MM.1S (cell line): ENCODE measurements around the gene ITGA3.

Experiments used
- DNase-seq: peaks from one replicate; pipeline ENCODE4 v3.0.0-alpha.2; 2015
- H2AFZ ChIP-seq: fragments of 300-600 bp; sonication (generic); 2 replicates; pipeline ENCODE4 v1.6.0; 2016; ENCODE audit warnings: antibody characterized with exemption, low read length
- H3F3A ChIP-seq: fragments of 300-600 bp; sonication (generic); 2 replicates; pipeline ENCODE4 v1.6.1; 2016; ENCODE audit warnings: mild to moderate bottlenecking, antibody characterized with exemption, low read length, moderate library complexity, mixed read lengths; ENCODE audit not compliant: insufficient read depth
- H3K27ac ChIP-seq: fragments of 300-600 bp; sonication (generic); 2 replicates; pipeline ENCODE4 v1.5.1; 2016; ENCODE audit warnings: mild to moderate bottlenecking, low read length
- H3K27me3 ChIP-seq: fragments of 300-600 bp; sonication (generic); replicated peaks from 2 replicates; pipeline ENCODE4 v1.6.0; 2016; ENCODE audit warnings: low read length; ENCODE audit not compliant: insufficient read depth
- H3K36me3 ChIP-seq: fragments of 300-600 bp; sonication (generic); replicated peaks from 2 replicates; pipeline ENCODE4 v1.6.1; 2016; ENCODE audit warnings: mild to moderate bottlenecking, low read length, mixed read lengths; ENCODE audit not compliant: insufficient read depth
- H3K4me1 ChIP-seq: fragments of 300-600 bp; sonication (generic); 2 replicates; pipeline ENCODE4 v1.6.1; 2016; ENCODE audit warnings: low read length, mixed read lengths
- H3K4me2 ChIP-seq: fragments of 300-600 bp; sonication (generic); 2 replicates; pipeline ENCODE4 v1.6.0; 2016; ENCODE audit warnings: low read depth, low read length
- H3K4me3 ChIP-seq: fragments of 300-600 bp; sonication (generic); 2 replicates; pipeline ENCODE4 v1.5.1; 2016; ENCODE audit warnings: low read length, mixed read lengths
- H3K79me2 ChIP-seq: fragments of 300-600 bp; sonication (generic); 2 replicates; pipeline ENCODE4 v1.6.1; 2016; ENCODE audit warnings: mixed run types, low read length, mixed read lengths
- H3K9ac ChIP-seq: fragments of 300-600 bp; sonication (generic); 2 replicates; pipeline ENCODE4 v1.6.1; 2016; ENCODE audit warnings: low read length, mixed read lengths
- H3K9me2 ChIP-seq: fragments of 300-600 bp; sonication (generic); replicated peaks from 2 replicates; pipeline ENCODE4 v1.6.1; 2016; ENCODE audit warnings: mild to moderate bottlenecking, low read length, mixed read lengths; ENCODE audit not compliant: insufficient read depth
- H3K9me3 ChIP-seq: fragments of 300-600 bp; sonication (generic); replicated peaks from 2 replicates; pipeline ENCODE4 v1.6.1; 2016; ENCODE audit warnings: mild to moderate bottlenecking, low read length, mixed read lengths; ENCODE audit not compliant: insufficient read depth
- H4K20me1 ChIP-seq: fragments of 300-600 bp; sonication (generic); 2 replicates; pipeline ENCODE4 v1.6.1; 2016; ENCODE audit warnings: mild to moderate bottlenecking, low read length, moderate library complexity, mixed read lengths; ENCODE audit not compliant: insufficient read depth
- EZH2 ChIP-seq: fragments of 300-600 bp; sonication (generic); optimal IDR thresholded peaks from 2 replicates; pipeline ENCODE3; 2017; ENCODE audit warnings: low read depth, mild to moderate bottlenecking, antibody characterized with exemption, low read length, mixed read lengths
- EZH2phosphoT487 ChIP-seq: fragments of 300-600 bp; sonication (generic); IDR thresholded peaks from 2 replicates; pipeline ENCODE4 v1.6.1; 2018; ENCODE audit warnings: antibody characterized with exemption, low read length
- TF ChIP-seq, protein P1 (sequence below): fragments of 300-600 bp; sonication (generic); IDR thresholded peaks from 2 replicates; pipeline ENCODE4 v1.5.1; 2016; ENCODE audit warnings: antibody characterized with exemption, low read length, mixed read lengths

The ITGA3 gene

DNA sequence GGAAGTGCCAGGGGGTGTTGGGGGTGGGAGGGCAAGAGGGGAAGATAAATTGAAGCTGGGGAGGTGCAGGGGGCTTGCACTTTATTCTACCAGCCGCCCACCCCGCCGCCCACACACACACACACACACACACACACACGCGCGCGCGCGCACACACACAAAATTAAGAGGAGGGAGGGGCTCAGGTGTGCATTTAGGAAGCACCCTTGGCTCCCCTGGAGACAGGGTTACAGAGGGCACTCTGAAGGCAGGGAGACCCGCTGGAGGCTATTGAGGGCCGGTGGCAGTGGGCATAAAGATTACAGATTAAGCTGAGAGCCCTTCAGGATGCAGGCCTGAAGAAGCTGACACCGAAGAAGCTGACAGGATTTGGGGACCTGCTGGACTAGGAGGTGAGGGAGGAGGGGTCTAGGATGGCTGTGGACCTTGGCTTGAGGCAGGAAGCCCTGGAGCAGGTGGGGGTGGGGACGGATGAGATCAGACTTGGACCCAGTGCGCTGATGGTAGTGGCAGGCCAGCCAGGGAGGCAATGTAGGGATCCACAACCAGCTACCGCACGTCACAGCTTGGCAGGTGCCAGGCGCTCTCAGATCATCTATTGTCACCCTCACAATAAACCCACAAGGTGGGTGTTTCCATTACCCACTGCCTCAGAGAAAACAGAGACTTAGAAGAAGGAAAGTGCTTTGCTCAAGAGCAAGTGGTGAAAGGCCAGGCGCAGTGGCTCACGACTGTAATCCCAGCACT, 74.8 kb downstream of the ITGA3 start:
- no peak overlapping the region for H3K9ac ChIP-seq
- H3K27me3 ChIP-seq, result peaks cover 12% of the 10 kb centered on the region
- no peaks in the 10 kb centered on the region for H3K79me2 ChIP-seq
- no peaks in the 10 kb centered on the region for H3K9me2 ChIP-seq
- TF ChIP-seq EZH2phosphoT487, result no peak
- TF ChIP-seq, protein P1, sequence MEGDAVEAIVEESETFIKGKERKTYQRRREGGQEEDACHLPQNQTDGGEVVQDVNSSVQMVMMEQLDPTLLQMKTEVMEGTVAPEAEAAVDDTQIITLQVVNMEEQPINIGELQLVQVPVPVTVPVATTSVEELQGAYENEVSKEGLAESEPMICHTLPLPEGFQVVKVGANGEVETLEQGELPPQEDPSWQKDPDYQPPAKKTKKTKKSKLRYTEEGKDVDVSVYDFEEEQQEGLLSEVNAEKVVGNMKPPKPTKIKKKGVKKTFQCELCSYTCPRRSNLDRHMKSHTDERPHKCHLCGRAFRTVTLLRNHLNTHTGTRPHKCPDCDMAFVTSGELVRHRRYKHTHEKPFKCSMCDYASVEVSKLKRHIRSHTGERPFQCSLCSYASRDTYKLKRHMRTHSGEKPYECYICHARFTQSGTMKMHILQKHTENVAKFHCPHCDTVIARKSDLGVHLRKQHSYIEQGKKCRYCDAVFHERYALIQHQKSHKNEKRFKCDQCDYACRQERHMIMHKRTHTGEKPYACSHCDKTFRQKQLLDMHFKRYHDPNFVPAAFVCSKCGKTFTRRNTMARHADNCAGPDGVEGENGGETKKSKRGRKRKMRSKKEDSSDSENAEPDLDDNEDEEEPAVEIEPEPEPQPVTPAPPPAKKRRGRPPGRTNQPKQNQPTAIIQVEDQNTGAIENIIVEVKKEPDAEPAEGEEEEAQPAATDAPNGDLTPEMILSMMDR, result no peak
- TF ChIP-seq EZH2, result no peak
- no peaks in the 10 kb centered on the region for H3K36me3 ChIP-seq
- H3F3A ChIP-seq, result peaks cover 11% of the 10 kb centered on the region; the same call in 1 of the 2 replicates
- peak overlapping the region; percentile 93; the same call in 1 of the 2 replicates for H3K4me2 ChIP-seq
- no peaks in the 10 kb centered on the region for H3K9me3 ChIP-seq
- H2AFZ ChIP-seq, result no peak overlapping the region
- peak overlapping the region; percentile 64; the same call in 1 of the 2 replicates for H3K4me3 ChIP-seq
- no peak for DNase-seq
- H3K27ac ChIP-seq, result no peak overlapping the region
- H4K20me1 ChIP-seq, result no peaks in the 10 kb centered on the region
- H3K4me1 ChIP-seq, result peaks cover 11% of the 10 kb centered on the region

DNA sequence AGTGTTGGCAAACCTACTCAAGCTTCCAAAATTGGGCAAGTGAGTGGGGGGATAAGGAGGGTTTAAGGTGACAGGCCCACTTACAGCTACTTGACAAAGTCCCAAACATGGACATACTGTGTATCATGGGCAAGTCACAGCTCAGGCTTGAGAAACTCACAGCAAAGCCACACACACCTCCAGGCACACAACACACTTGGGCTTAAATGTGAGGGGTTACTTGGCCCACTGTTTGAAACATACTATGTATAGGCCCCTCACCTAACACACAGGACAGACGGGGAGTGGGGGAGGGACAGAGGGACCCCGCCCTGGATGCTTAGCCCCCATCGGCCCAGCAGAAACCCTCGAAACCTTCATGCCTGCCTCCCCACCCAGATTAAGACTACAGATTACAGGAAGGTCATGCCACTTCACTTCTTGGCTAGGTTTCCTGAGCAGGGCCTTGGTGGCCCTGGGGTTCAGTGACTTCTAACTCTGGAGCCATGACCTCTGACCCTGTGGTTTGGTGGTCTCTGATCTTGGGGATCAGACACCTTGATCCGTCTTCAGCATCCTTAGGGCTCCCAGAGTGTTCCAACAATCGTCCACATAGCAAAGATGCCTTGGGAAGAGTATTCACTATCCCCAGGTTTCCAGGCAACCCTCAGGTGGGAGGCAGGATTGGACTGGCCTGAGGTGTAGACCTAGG, 76.3 kb downstream of the ITGA3 start:
- H3F3A ChIP-seq, result peaks cover 11% of the 10 kb centered on the region; the same call in 1 of the 2 replicates
- H2AFZ ChIP-seq, result no peak overlapping the region
- peaks cover 11% of the 10 kb centered on the region for H3K4me1 ChIP-seq
- H3K36me3 ChIP-seq, result no peaks in the 10 kb centered on the region
- no peak for DNase-seq
- no peaks in the 10 kb centered on the region for H3K79me2 ChIP-seq
- no peaks in the 10 kb centered on the region for H4K20me1 ChIP-seq
- no peaks in the 10 kb centered on the region for H3K9me3 ChIP-seq
- H3K9ac ChIP-seq, result no peak overlapping the region
- H3K27ac ChIP-seq, result no peak overlapping the region
- no peak overlapping the region for H3K4me2 ChIP-seq
- TF ChIP-seq, protein P1, result no peak
- TF ChIP-seq EZH2phosphoT487, result no peak
- no peak for TF ChIP-seq EZH2
- peaks cover 12% of the 10 kb centered on the region for H3K27me3 ChIP-seq
- no peaks in the 10 kb centered on the region for H3K9me2 ChIP-seq
- no peak overlapping the region for H3K4me3 ChIP-seq

DNA sequence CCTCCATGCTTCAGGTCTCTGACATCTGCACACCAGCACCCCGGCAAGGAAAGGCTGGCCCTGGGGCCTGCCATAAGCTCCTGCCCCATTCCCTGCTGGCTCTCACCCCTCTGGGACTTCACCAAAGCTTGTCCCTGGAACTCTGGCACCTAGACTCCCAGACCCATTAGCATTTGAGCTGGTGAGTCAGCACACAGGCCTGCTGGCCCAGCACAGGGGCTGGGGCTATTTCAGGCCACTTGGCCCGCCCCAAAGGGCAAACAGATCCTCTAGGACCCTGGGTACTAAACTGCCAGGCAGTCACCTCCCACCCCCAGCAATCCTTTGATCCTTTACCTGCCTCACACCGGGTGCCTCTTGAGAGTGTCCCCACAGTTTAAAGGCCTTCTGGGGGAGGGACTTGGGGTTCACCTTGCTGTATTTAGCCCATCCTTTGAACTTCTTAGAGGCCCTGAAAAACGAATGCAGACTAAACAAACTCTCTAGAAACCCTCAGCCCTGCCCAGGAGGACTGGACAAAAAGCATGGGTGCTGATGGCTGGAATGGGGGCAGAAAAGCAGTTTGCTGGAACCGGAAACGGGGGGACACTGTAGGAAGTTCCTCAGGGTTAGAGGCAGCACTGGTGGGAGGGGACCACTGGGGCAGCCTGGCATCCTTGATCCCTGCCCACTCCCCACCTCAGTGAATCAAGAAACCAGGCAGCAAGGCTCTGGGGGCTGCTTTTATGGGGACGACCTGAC, 77.3 kb downstream of the ITGA3 start:
- Histone ChIP-seq H3K27ac (no peak overlapping the region; the same call in 1 of the 2 replicates), H4K20me1 (no peaks in the 10 kb centered on the region), H3K9me3 (no peaks in the 10 kb centered on the region), H3K9ac (no peak overlapping the region), H3K79me2 (peaks cover 1% of the 10 kb centered on the region; the same call in 1 of the 2 replicates), H3K27me3 (peaks cover 12% of the 10 kb centered on the region), H3K9me2 (no peaks in the 10 kb centered on the region), H3F3A (peaks cover 11% of the 10 kb centered on the region; the same call in 1 of the 2 replicates), H2AFZ (no peak overlapping the region), H3K4me2 (no peak overlapping the region), H3K4me3 (no peak overlapping the region), H3K4me1 (peaks cover 3% of the 10 kb centered on the region; the same call in 1 of the 2 replicates), H3K36me3 (peaks cover 1% of the 10 kb centered on the region; the same call in 1 of the 2 replicates)
- no peak for DNase-seq
- no peak for TF ChIP-seq EZH2
- TF ChIP-seq EZH2phosphoT487, result no peak
- TF ChIP-seq, protein P1, result no peak
